ENCODE results near the gene GID8.

The GID8 gene

GRCh38 chr20:62902926-62903615 lies 34.9 kb upstream of the GID8 start:
- DNase-seq (ENCODE audit: low read depth in 2 of 2, low spot score in 1 of 2) = no peak

GRCh38 chr20:62905536-62906117 lies 32.3 kb upstream of the GID8 start:
- DNase-seq (ENCODE audit: low read depth in 2 of 2, low spot score in 1 of 2) = no peak

- DNase-seq (ENCODE audit: low read depth in 2 of 2, low spot score in 1 of 2) = no peak
These were observed 31.7 kb upstream of the GID8 start for GRCh38 chr20:62906209-62906608.

- no peak for DNase-seq (ENCODE audit: low read depth in 2 of 2, low spot score in 1 of 2)
These were observed 31.1 kb upstream of the GID8 start for GRCh38 chr20:62906647-62907375.

GRCh38 chr20:62907384-62908317 lies 30.3 kb upstream of the GID8 start:
- no peak for DNase-seq (ENCODE audit: low read depth in 2 of 2, low spot score in 1 of 2)

- no peak for DNase-seq (ENCODE audit: low read depth in 2 of 2, low spot score in 1 of 2)
These were observed 28.8 kb upstream of the GID8 start for GRCh38 chr20:62908971-62909791.

- no peak for DNase-seq (ENCODE audit: low read depth in 2 of 2, low spot score in 1 of 2)
These were observed 27.7 kb upstream of the GID8 start for GRCh38 chr20:62910217-62910766.

- DNase-seq (ENCODE audit: low read depth in 2 of 2, low spot score in 1 of 2) = no peak
These were observed 27.0 kb upstream of the GID8 start for GRCh38 chr20:62910777-62911497.

GRCh38 chr20:62911701-62912280 lies 26.2 kb upstream of the GID8 start:
- no peak for DNase-seq (ENCODE audit: low read depth in 2 of 2, low spot score in 1 of 2)

- DNase-seq (ENCODE audit: low read depth in 2 of 2, low spot score in 1 of 2) = no peak
These were observed 24.8 kb upstream of the GID8 start for GRCh38 chr20:62913043-62913630.

- no peak for DNase-seq (ENCODE audit: low read depth in 2 of 2, low spot score in 1 of 2)
These were observed 23.5 kb upstream of the GID8 start for GRCh38 chr20:62914436-62914835.

- DNase-seq (ENCODE audit: low read depth in 2 of 2, low spot score in 1 of 2) = no peak
These were observed 22.9 kb upstream of the GID8 start for GRCh38 chr20:62914970-62915457.

GRCh38 chr20:62916703-62917476 lies 21.1 kb upstream of the GID8 start:
- no peak for DNase-seq (ENCODE audit: low read depth in 2 of 2, low spot score in 1 of 2)

GRCh38 chr20:62917720-62918119 lies 20.2 kb upstream of the GID8 start:
- no peak for DNase-seq (ENCODE audit: low read depth in 2 of 2, low spot score in 1 of 2)

GRCh38 chr20:62918147-62918546 lies 19.8 kb upstream of the GID8 start:
- DNase-seq (ENCODE audit: low read depth in 2 of 2, low spot score in 1 of 2) = no peak

- DNase-seq (ENCODE audit: low read depth in 2 of 2, low spot score in 1 of 2) = no peak
These were observed 19.1 kb upstream of the GID8 start for GRCh38 chr20:62918831-62919230.

- no peak for DNase-seq (ENCODE audit: low read depth in 2 of 2, low spot score in 1 of 2)
These were observed 17.8 kb upstream of the GID8 start for GRCh38 chr20:62920039-62920645.
